DND-41 (cell line): ENCODE results near the gene MCM10.

ENCODE experiments used
- CTCF ChIP-seq: IDR thresholded peaks from 2 replicates; pipeline ENCODE4 v1.5.1; 2012; ENCODE audit warnings: borderline replicate concordance, low read length, moderate library complexity, mild to moderate bottlenecking; ENCODE audit not compliant: poor library complexity, severe bottlenecking; ENCODE audit errors: extremely low read depth
- EZH2 ChIP-seq: IDR thresholded peaks from 3 replicates; pipeline ENCODE4 v1.6.1; 2012; ENCODE audit warnings: borderline replicate concordance, low read depth, mild to moderate bottlenecking, moderate library complexity, low read length, inconsistent platforms; ENCODE audit not compliant: severe bottlenecking

- TF ChIP-seq CTCF (no peak), EZH2 (no peak)
These were observed 32.3 kb downstream of the MCM10 start for GRCh38 chr10:13193637-13194036.
